Measurements from ENCODE around the gene KCNQ5. TPM values are rescaled to one million over a fixed set of nuclear protein-coding genes. Genes with fewer than 3 reads are reported as not detected.

The KCNQ5 gene
- total RNA-seq, 1 experiment from 2014 or later, result 2.0 TPM

- Mint-ChIP-seq H3K4me3 (no peak overlapping the region), H3K36me3 (no peaks in the 10 kb centered on the region), H3K27me3 (ENCODE audit: low read depth) (no peaks in the 10 kb centered on the region), H3K27ac (no peak overlapping the region), H3K9me3 (peaks cover 3% of the 10 kb centered on the region; the same call in 1 of the 2 replicates), H3K4me1 (0 out of 2 replicates have a peak, but pooled peaks cover 3% of the 10 kb centered on the region)
- TF ChIP-seq SOX15 (CRISPR knock-in tag; IDR thresholded peaks at IDR 0.05), result no peak
- TF ChIP-seq ZNF263 (CRISPR knock-in tag; IDR thresholded peaks at IDR 0.05; ENCODE audit: low read depth), result no peak
- TF ChIP-seq CTCF (IDR thresholded peaks at IDR 0.05), result no peak
- no peak for TF ChIP-seq SP1 (CRISPR knock-in tag; conservative IDR thresholded peaks at IDR 0.05)
- TF ChIP-seq ATF2 (CRISPR knock-in tag; IDR thresholded peaks at IDR 0.05; ENCODE audit: borderline replicate concordance, low read depth), result no peak
- no peak for TF ChIP-seq HMGXB4 (CRISPR knock-in tag; IDR thresholded peaks at IDR 0.05)
- no peak for TF ChIP-seq USF2 (CRISPR knock-in tag; IDR thresholded peaks at IDR 0.05)
- TF ChIP-seq E2F5 (CRISPR knock-in tag; IDR thresholded peaks at IDR 0.05), result no peak
- no peak for TF ChIP-seq ATF1 (CRISPR knock-in tag; IDR thresholded peaks at IDR 0.05)
- TF ChIP-seq ATF3 (CRISPR knock-in tag; conservative IDR thresholded peaks at IDR 0.05), result no peak
- no peak for TF ChIP-seq SMAD3 (CRISPR knock-in tag; IDR thresholded peaks at IDR 0.05; ENCODE audit: borderline replicate concordance)
- POLR2A ChIA-PET, result no interaction called here
- CTCF ChIA-PET, result no interaction called here
- ATAC-seq (no peak), DNase-seq (ENCODE audit: low spot score) (no peak)
Measured at GRCh38 chr6:72631480-72631879, 9.6 kb downstream of the KCNQ5 start.

- Mint-ChIP-seq H3K27me3 (ENCODE audit: low read depth) (no peaks in the 10 kb centered on the region), H3K27ac (no peak overlapping the region), H3K9me3 (peaks cover 3% of the 10 kb centered on the region; the same call in 1 of the 2 replicates), H3K36me3 (no peaks in the 10 kb centered on the region), H3K4me3 (no peak overlapping the region), H3K4me1 (0 out of 2 replicates have a peak, but pooled peaks cover 3% of the 10 kb centered on the region)
- DNase-seq (ENCODE audit: low spot score) (no peak), ATAC-seq (no peak)
- ChIA-PET CTCF (interaction anchor here (0.6 to 0.9 kb wide), 3 partner anchors 19 to 223 kb away, joined by 4 to 5 read pairs (median 4); no protein-coding TSS in a partner anchor), POLR2A (no interaction called here)
- TF ChIP-seq FOXK1 (CRISPR knock-in tag; IDR thresholded peaks at IDR 0.05) (no peak), JUN (CRISPR knock-in tag; IDR thresholded peaks at IDR 0.05) (no peak), ZNF281 (CRISPR knock-in tag; IDR thresholded peaks at IDR 0.05) (no peak), ERG (CRISPR knock-in tag; IDR thresholded peaks at IDR 0.05) (no peak), CTCF (IDR thresholded peaks at IDR 0.05) (no peak), ZNF232 (CRISPR knock-in tag; IDR thresholded peaks at IDR 0.05) (no peak), PRDM15 (CRISPR knock-in tag; IDR thresholded peaks at IDR 0.05) (no peak)
Measured at GRCh38 chr6:72635636-72636035, 13.8 kb downstream of the KCNQ5 start.

Data from WTC11 (cell line).